CD4-positive, alpha-beta T cell treated with Interleukin-17A for 4 hours (primary cell): ENCODE measurements around the gene PDE2A.

Experiments
- DNase-seq: peaks from one replicate; pipeline ENCODE4 v3.0.0-alpha.2; 2020; ENCODE audit warnings: mixed read lengths

The PDE2A gene

GRCh38 chr11:72534371-72535193 lies 139.6 kb downstream of the PDE2A start:
- no peak for DNase-seq

GRCh38 chr11:72529068-72529467 lies 145.2 kb downstream of the PDE2A start:
- no peak for DNase-seq

GRCh38 chr11:72528121-72528520 lies 146.1 kb downstream of the PDE2A start:
- DNase-seq = no peak
